ENCODE results near the gene PSMD2.

The PSMD2 gene

DNA sequence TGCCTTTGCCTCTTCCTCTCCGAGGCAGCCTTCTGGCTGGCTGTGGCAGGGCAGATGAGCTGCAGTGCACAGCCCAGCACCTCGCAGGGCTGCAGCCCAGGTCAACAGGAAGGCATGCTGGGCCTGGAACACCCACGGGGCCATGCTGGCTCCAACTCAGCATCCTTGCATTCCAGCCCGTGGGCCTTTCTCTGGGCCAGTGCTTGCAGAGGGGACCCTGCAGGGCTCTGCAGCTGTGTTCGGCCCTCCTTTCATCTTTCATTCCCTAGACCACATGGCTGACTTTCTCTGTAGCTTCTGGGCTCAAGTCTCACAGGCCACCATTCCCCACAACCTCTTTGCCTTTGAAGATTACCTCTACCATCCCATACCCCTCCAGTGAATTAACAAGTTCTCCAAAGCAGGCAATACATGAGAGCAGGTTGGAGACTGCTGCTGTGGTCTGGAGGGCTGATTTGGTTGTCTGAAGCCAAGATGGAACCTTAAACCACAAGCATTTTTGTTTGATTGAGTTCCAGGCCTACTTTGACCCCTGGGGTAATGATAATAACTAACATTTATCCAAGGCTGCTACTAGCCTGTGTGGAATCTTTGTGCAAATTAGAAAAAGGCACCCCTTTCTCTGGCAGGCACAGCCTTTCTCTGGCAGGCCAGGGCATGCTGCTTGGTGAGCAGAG is 44.3 kb downstream of the PSMD2 start:
- no peak for DNase-seq

DNA sequence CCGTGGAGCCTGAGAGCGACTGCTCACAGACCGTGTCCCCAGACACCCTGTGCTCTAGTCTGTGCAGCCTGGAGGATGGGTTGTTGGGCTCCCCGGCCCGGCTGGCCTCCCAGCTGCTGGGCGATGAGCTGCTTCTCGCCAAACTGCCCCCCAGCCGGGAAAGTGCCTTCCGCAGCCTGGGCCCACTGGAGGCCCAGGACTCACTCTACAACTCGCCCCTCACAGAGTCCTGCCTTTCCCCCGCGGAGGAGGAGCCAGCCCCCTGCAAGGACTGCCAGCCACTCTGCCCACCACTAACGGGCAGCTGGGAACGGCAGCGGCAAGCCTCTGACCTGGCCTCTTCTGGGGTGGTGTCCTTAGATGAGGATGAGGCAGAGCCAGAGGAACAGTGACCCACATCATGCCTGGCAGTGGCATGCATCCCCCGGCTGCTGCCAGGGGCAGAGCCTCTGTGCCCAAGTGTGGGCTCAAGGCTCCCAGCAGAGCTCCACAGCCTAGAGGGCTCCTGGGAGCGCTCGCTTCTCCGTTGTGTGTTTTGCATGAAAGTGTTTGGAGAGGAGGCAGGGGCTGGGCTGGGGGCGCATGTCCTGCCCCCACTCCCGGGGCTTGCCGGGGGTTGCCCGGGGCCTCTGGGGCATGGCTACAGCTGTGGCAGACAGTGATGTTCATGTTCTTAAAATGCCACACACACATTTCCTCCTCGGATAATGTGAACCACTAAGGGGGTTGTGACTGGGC is 45.7 kb downstream of the PSMD2 start:
- DNase-seq, result no peak

DNA sequence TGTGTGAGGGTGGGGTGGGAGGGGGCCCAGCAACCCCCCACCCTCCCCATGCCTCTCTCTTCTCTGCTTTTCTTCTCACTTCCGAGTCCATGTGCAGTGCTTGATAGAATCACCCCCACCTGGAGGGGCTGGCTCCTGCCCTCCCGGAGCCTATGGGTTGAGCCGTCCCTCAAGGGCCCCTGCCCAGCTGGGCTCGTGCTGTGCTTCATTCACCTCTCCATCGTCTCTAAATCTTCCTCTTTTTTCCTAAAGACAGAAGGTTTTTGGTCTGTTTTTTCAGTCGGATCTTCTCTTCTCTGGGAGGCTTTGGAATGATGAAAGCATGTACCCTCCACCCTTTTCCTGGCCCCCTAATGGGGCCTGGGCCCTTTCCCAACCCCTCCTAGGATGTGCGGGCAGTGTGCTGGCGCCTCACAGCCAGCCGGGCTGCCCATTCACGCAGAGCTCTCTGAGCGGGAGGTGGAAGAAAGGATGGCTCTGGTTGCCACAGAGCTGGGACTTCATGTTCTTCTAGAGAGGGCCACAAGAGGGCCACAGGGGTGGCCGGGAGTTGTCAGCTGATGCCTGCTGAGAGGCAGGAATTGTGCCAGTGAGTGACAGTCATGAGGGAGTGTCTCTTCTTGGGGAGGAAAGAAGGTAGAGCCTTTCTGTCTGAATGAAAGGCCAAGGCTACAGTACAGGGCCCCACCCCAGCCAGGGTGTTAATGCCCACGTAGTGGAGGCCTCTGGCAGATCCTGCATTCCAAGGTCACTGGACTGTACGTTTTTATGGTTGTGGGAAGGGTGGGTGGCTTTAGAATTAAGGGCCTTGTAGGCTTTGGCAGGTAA is 46.5 kb downstream of the PSMD2 start:
- DNase-seq, result peak; percentile 88

DNA sequence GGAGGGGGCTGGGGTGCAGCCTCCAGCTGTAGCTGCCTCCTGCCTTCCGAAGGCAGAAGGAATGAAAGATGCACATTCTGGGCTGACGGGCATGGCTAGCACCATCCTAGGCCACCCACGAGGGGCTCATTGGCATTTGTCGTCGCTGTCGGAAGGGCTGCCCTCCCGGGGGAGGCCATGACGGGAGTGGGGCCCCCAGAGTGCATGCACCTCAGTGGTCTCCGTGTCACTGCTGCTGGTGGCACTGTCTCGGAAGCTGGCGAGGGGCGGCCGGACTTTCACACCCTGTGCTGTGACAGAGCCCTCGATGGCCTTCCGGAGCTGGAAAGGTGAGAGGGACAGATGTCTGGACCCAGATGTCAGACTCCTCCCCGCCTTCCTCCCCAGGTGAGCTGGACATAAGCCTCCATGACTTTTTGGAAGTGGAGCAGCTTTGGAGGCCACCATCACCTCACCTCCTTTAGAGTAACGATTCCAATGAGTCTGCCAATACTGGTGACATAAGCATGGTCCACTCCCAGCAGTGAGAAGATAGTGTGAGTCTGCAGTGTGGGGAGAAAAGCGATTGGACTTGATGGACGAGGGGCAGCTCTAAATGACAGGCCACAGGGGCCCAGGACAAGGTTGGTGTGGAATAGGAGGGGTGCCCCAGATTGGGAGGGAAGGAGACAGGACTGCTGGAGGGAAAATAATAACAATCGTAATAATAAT is 47.6 kb downstream of the PSMD2 start:
- DNase-seq, result no peak

DNA sequence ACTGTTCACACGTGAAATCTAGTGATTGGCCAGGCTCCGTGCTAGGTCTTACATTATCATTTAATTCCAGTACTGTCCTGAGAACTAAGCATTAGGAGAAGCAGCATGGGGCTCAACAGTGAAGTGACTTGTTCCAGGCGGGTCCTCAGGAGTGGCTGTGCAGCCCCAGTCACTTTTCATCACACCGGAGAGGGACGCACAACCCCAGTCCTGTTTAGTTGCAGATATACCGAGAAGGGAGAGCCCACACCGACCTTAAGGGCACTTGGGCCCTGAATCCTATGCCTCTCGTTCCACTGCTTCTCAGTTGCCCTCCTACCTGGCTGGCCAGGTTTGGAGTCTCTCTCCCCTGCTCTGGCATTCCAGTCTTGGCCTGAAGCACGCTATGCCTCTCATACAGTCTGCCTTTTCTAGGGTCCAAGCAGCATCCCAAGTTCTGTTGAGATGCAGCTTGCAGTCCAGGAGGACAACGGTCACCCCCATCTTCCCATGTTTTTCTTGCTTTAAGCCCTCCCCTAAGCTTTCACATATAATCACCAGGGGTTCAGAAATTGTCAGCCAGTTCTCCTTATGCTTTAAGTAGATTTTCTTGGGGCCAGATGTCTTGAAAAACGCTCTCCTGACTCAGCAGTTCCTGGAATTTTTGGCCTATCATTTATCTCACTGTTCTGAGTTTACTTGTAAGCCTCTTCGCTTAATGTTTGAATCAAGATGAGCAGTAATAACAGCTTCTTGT is 48.4 kb downstream of the PSMD2 start:
- no peak for DNase-seq

DNA sequence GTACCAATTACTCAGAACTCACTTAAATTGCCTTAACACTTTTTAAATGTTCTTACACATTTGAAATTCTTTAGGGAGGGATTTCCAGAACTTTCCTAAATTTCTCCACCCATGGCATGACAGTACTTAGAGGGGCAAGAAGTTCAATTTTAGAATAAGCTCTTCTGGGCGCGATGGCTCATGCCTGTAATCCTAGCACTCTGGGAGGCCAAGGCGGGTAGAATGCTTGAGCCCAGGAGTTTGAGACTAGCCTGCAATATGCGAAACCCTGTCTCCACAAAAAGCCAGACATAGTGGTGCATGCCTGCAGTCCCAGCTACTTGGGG is 49.0 kb downstream of the PSMD2 start:
- DNase-seq, result no peak

DNA sequence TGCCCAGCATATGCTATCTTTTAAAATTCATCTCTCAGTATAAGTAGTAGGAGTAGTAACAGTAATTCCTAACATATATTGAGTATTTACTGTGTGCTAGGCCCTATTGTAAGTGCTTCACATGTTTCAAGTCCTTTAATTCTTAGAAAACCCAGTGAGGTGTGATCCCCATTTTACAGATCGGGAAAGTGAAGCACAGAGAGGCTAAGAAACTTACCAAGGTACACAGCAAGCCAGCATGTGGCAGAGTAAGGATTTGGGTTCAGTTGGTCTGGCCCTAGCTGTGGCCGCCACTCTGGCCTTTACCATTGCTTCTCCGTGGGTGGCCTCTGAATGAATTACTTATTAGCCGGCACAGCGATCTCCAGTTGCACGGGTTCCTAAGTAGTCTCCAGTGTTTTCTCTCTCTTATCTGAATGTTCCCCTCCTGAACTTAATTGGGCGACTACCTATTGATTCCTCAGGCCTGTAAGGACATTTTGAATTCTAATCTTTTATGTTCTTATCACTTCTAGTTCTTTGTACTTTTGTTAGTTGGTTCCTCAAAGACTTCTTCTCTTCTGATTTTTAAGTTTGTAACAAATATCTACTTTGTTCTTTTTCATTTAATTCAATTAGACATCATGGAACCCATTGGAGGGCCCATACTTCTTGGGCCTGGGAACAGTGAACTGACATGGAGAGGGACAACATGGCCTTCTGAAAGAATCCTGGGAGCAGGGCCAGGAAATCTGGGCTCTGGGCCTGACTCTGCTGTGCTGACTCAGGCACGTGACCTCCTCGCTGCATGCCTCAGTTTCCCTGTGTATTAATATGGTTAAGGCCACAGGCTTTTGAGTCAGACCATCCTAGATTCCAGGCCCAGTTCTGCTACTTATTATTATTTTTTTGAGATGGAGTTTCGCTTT is 50.8 kb downstream of the PSMD2 start:
- DNase-seq, result no peak

DNA sequence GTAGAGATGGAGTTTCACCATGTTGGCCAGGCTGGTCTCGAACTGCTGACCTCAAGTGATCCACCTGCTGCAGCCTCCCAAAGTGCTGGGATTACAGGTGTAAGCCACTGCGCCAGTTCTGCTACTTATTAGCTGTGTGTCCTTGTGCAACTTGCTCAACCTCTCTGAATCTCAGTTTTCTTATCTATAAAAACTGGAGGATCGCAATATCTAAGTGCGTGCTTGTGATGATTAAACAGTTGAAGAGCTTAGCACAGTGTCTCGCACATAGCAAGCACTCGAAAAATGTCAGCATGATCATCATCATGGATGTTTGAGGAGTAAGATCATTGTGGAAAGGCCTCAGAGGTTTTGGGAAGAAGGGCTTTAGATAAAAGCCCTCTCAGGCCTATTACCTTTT is 51.6 kb downstream of the PSMD2 start:
- no peak for DNase-seq

DNA sequence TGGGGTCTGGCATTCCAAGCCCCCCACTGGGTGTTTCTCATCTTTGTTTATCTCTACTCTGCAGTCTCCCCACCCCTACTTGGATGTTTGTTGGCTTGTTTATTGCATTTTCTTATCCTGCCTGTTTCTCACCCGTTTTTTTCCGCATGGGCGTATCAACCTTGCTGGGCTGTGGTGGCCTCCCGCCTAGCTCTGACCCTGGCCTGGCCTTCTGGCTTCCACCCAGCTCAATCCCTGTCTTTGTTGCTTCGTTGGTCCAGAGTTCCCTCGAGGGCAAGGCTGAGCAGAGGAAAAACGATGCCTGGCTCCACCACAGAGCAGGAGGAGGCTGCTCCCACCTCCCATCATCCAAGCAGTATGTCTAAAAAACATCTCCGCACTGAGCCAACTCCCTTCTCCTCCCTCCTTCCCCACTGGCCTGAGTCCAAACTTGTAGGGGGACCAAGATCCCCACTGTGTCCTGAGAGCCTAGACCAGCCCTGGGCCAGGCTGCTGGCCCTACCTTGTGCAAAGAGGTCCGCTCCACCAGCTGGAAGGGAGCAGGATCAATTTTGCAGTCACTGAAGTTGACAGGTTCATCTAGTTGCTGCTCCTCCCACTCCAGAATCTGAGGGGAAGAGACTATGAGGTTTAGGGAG is 52.6 kb downstream of the PSMD2 start:
- DNase-seq, result no peak

DNA sequence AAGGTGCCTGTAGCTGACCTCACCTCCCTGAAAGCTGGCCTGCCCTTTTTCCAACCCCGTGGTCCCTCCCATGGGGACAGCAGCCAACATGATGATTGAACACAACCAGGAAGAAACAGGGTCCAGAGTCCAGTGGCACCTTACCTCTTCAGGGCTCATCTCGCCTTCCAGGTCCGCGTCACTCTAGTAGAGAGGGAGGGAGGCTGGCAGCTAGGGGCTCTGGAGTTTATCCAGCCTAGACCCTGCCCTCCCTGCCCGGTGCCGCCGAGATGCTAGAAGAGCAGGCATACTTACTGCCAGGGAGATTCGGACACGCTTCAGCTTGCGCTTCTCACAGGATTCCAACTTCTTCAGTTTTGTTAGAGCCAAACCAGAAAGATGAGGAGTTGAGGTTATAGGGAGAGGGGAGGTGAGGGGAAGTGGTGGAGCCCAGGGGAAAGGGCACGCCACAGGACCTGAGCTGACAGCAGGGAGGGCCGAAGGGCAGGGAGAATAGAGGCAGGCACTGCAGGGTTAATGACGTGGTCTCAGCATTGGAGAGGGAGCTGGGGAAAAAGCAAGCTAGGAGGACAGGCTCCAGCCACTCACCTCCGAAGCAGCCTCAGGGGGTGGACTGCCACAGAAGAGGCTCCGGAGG is 53.2 kb downstream of the PSMD2 start:
- no peak for DNase-seq

DNA sequence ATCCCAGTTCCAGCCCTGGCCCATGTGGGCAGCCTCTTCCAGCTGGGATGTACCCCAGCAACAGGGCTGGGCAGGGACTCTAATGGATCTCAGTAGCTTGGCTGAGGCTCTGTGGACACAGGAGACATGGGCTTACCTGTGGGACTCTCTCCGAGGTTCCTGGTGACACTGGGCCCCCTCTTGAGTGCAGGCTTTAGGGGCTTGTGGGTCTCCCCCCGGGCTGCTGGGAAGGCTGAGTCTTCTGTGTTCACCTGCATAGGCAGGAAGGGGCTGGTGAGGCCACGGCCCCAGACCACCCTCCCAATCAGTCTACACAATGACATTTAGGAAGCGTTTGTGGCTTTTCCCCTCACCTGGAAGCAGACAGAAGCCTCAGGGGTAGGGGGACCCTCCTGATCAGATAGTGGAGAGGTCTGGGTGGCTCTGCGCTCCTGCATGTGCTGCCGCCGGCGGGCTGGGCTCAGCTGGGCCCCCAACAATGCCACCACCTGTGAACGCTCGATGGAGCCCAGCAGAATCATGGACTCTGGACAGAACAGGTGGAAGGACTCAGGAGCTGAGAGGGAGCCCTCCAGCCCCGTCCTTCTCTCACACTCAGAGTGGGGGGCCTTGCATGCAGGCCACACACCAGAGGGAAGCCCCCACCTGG is 54.0 kb downstream of the PSMD2 start:
- DNase-seq, result no peak

DNA sequence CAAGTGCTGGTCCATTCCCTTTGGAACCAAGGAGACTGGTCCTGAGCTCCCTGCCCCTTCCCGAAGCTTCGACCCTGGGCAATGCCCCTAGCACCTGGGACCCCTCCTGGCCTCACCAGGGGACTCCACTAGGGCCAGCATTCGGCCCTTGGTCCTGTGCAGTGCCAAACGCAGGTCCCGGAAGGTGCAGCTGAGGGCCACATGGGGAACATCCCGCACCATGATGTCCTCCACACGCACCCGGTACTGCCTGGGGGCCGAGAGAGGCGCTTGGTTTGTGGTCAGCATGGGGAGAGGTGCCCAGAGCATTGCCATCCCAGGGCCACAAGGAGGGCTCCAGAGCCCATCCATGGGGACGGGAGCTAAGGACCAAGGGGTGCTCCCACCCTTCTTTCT is 54.5 kb downstream of the PSMD2 start:
- DNase-seq, result no peak

DNA sequence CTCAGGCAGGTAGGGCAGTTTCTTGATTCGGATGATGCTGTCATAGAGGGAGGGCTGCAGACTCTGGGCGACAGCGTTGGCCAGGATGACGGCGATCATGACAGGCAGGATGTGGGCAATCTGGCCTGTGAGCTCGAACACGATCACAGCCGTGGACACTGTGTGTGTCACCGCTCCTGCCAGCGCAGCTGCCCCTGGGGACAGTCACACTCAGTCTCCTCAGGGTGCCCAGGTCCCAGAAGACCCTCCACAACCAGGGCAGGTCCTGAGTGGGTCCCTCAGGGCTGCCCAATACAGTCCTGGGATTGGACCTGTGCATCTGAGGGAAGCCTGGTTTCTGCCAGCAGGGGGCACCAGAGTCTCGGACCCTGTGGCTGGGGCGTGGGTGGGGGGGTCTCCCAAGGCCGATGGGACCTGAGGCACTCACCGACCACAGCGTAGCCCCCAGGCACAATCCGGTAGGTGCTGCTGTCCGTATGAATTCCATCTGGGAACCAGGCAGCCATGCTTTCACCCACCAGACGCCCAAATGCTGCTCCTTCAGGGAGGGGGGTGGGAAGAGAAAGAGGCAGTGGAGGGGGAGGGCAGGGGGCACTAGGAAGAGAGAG is 55.2 kb downstream of the PSMD2 start:
- DNase-seq, result peak; percentile 37

DNA sequence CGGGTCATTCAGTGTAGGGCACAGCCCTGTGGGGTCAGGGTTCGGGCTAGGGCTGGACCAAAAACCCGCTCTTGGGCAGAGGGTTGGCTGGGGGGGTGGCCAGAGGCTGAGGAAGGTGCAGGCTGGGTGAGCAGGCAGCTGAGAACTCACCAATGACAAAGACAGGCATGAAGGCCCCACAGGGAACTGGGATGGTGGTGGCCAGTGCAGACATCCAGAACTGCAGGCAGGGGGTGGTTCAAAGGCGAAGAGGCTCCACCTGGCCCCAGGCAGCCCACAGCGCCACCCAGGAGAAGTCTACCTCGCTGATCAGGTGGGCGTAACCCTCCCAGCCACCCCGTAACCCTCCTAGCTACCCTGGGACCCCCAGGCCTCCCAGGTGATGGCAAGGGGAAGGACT is 55.7 kb downstream of the PSMD2 start:
- DNase-seq, result no peak

DNA sequence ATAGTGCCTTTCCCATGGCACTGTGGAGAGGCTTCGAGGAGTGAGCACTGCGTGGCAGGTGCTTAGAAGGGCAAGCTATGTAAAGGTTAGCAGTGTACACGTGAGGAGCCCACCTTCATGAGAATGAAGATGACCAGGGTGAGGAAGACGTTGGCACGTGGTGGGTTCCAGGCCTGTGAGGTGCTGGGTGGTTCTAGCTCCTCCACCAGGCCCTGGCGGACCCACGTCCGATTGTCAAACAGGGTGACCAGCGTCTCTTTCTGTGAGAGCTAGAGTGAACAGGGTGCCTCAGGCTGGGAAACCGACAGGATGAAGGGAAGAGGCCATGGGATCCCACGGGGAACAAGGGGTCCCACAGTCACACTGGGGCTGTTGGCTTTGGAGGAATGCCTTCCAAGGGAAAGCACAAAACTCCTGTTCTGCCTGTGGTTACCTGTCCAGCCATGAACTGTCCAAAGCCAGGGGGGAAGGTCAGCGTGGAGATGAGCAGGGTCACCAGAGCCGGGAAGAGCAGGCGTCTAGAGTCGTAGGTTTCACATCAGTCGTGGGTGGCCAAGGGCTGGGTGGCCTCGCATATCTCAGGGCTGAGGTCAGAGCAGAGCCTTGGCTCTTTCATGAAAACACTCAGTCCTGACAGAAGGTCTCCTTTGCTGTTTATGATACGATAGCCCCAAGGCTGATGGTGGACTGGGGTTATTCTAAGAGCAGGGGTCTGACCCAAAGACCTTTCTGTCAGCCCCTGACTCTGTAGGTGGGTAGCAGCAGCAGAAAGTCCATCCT is 56.4 kb downstream of the PSMD2 start:
- DNase-seq, result no peak

DNA sequence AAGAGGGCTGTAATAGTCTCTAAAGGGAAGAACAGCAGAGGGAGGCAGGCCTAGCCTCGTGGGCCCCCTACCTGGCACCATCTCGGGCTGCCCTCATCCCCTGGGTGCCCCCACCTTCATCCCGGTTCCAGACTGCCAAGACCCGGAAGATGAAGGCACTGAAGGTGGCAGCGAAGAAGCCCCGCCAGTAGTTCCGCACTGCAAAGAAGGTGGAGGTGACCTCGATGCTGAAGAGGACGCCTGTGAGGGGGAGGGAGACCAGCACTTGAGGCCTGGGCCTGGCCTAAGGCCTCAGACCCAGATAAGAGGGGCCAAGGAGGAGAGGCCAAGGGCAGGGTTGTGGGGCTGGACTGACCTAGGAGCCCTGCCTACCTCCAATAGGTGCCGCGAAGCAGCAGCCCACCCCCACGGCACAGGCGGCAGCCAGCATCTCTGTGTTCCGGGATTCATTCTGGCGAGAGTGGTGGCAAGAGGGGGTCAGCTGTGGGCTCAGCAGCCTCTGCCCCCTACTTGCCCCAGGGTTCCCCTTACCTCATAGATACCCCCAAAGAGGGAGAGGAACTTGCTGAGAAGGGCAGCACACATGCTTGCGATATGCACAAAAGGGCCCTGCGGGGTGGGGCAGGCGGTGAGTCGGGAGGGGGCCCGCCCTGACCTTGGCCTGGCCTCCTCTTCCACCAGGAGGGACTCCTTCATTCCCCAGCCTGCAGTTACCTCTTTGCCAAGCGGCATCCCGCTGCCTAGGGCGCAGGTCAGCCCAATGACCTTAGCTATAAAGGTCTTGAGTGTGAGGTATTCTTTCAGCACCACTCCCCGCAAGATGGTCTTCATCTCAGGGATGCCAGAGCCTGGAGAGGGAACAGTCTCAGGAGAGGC is 58.4 kb downstream of the PSMD2 start:
- no peak for DNase-seq

DNA sequence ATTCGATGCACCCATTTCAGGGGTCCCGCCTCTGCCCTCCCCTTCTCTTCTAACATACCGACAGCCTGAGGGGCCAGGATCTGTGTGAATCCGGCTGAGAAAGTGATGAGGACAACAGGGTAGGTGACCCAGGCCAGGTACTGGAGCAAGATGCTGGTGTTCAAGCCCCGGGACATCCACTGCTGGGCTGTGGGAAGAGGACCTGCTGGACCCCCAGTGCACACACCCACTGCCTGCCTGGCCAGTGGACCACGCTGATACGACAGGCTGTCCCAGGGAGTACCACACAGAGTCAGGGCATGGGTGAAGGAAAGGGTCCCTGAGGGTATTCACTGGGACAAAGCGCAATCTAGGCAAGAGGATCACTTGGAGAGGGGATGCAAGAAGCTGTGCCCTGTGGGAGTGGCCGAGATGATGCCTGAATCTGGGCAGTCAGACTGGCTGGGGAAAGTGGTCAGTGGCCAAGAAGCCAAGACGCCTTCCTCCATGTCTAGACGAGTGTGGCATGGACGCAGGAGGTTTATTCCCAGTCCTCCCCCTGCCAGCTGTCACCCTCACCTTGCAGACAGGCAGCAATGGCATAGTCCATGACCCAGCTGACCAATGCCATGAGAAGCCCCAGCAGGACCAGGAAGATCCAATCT is 59.2 kb downstream of the PSMD2 start:
- no peak for DNase-seq
